Hypothalamus (tissue), 51 donors: Measurements from ENCODE around the gene EP400.

ENCODE experiments used
- DNase-seq, 51 donors: peaks; one replicate each; lab custom pipeline; 2025; lab: John Stamatoyannopoulos, UW

The EP400 gene

DNA sequence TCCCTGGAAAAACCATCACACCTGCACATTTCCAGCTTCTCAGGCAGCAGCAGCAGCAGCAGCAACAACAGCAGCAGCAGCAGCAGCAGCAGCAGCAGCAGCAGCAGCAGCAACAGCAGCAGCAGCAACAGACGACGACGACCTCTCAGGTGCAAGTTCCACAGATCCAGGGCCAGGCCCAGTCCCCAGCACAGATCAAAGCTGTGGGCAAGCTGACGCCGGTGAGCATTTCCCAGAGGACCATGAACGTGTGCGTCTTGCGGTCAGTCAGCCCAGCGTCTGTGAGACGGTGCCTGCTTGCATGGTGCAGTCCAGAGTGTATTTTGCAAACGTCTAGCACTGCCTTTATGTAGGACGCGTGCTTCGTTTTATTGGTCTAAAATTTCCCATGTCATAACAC, 112.7 kb downstream of the EP400 start:
- DNase-seq = no peak

DNA sequence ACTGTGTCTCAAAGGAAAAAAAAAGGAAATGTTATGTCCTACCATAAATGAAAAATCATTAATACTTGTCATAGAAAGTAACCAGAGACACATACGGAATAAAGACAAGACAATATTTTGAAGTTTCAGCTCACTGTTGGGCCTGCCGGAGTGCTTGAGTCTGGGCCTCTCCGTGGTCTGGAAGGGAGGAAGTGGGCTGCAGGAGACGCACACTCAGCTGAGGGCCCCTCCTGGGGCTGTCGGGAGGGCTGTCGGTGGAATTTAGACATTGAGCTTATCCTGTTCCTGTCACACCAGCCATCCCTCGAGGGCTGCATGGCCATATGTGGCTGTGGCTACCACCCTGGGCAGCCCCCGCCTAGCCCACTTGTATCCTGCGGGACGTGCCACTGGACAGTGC, 113.7 kb downstream of the EP400 start:
- DNase-seq = no peak

DNA sequence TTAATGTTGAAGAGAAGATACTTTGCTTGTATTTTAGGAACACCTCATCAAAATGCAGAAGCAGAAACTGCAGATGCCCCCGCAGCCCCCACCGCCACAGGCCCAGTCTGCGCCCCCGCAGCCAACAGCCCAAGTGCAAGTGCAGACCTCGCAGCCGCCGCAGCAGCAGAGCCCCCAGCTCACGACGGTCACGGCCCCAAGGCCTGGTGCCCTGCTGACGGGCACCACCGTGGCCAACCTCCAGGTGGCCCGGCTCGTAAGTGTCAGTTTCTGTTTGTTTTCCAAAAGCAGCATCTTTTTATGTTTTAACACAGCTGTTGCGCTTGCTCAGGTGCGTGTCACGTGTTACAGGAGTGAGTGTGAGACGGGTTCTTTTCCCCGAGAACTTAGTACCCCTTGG, 114.9 kb downstream of the EP400 start:
- no peak for DNase-seq

DNA sequence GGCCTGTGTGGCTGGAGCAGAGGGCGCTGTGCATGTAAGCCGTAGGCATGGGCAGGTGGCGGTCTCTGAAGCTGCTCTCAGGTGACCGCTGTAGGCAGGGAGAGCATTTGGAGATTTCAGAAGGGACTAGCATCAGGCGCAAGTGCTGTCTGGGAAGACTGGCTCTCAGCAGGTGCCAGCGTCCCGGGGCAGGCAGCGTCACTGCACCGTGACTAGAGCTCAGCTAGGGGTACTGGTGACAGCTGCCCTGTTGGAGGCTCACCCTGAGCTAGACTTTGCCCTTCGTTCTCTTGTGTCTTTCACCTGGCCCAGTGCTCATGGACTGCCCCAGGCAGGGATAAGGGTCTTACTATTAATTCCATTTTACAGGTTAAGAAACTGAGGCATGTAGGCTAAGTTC, 115.5 kb downstream of the EP400 start:
- DNase-seq = no peak

DNA sequence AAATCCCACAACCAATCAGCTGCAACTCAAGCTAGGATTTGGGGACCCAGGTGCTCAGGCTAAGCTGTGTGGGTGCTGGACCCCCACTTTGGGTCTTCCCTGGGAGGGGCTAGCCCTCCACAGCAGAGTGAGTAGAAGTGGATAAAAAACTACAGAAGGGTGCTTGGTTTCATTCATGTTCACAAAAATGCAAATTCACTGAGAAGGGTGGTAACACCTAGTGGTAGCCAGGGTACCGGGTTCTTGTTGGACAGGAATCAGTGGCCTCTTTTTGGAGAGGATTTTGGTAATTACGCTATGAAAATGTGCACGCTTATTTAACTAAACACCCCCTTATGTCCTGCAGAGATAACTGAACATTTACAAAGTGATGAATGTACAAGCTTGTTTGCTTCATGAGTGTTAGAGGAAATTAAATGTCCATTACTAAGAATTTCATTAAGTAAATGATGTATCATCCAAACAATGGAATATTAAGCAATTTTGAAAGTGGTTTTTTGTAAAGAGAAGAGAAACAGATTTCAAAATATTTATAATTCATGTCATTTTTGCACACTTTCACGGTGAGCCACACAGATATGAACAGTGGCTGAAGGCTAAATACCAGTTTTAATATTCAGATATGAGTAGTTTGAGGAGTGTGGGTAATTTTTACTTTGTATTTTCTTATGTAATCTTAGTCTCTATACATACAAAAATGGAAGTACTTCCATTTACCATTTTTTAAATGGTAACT, 116.0 kb downstream of the EP400 start:
- no peak for DNase-seq

DNA sequence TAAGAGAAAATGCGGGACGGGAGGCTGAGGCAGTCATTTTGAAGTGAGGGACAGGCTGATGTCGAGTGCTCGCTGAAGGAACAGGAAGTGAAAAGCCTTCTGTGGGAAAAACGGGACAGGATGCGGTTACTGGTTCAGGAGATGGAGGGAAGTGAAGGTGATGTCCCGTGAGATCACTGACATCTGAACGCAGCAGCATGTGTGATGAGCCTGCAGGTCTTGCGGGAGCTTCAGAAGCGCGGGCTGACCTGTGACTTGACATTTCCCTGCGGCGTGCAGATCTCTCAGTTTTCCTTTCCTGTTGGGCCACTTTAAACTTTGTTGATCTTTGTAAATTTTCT, 116.6 kb downstream of the EP400 start:
- no peak for DNase-seq

DNA sequence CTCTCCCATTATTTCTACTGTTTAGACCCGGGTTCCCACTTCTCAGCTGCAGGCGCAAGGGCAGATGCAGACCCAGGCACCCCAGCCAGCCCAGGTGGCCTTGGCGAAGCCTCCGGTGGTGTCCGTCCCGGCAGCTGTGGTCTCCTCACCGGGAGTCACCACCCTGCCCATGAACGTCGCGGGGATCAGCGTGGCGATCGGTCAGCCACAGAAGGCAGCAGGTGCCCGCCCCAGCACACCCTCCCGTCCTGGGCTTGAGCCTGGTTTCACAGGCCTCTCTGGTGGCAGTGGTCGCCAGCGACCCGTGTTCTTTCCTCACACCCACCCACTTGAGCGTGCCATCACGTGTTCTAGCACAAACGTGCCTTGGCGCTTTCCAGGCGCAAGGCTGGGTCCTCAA, 117.0 kb downstream of the EP400 start:
- no peak for DNase-seq

DNA sequence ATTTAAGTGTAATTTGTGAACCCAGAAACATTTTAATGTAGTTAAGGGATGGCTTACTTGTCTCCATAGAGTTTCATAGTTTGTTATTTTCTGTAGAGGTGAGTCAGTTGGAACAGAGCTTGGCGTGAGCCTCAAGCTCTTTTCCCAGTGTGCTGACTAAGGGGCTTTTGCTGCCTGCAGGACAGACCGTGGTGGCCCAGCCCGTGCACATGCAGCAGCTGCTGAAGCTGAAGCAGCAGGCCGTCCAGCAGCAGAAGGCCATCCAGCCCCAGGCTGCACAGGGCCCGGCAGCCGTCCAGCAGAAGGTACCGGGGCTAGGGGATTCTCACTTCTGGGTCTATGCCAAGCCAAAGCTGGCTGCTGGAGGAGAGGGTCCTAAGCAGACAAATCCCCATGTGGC, 117.4 kb downstream of the EP400 start:
- no peak for DNase-seq

DNA sequence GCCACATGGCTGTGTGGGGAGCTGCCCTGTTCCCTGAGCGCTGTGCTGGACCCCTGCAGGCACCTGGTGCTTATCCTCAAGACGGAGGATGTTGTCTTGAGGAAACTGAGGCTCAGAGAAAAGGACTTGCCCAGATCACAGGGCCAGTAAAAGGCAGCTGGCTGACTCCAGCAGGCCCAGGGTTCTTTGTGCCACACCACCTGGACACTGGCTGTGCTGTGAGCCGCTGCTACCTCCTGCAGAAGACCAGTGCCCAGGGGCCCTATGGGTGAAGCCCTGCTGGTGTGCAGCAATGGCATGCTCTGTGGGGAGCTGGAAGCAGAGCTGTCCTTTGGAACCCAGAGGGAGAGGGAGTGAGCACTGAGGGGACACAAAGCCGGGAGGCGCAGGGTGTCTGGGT, 118.5 kb downstream of the EP400 start:
- DNase-seq = no peak

DNA sequence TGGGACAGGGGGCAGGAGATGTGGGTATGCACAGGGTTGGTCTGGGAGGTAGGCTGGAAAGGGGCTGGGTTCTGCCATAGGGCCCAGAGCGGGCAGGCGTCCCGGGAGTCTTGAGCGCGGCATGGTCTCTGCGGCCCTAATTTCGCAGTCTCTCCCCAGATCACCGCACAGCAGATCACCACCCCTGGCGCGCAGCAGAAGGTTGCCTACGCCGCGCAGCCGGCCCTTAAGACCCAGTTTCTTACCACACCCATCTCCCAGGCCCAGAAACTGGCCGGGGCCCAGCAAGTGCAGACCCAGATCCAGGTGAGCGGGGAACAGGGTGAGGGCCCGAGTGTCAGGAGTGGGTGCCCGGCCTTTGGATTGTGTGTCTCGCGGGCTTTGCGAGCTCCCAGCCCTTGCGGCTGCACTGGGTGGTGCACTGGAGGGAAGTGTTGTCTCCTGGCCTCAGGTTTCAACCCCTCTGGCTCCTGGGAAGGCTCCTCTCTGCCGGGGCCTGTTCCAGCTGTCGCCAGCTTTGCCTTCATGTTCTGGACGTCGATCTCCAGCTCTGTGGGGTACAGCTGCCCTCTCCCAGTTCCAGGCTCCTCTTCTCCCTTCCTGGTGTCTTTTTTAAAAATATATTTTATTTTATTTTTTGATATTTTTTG, 119.7 kb downstream of the EP400 start:
- DNase-seq = no peak

DNA sequence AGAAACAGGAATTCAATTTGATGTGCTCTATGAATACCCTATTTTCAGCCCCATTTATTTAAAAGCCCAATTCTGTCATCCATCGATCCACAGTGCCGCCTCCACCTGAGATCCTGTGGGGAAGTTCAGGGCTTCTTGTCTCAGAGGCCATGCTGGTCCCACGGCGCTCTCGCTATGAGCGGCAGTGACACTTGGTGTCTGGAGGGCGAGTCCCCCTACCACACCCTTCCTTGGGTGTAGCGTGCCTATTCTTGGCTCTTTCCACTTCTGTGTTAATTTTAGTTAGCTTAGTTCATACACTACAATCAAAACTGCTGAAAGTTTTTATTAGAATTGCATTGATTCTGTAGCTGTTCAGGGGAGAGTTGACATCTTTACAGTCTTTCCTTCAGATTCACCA, 120.6 kb downstream of the EP400 start:
- DNase-seq = no peak

DNA sequence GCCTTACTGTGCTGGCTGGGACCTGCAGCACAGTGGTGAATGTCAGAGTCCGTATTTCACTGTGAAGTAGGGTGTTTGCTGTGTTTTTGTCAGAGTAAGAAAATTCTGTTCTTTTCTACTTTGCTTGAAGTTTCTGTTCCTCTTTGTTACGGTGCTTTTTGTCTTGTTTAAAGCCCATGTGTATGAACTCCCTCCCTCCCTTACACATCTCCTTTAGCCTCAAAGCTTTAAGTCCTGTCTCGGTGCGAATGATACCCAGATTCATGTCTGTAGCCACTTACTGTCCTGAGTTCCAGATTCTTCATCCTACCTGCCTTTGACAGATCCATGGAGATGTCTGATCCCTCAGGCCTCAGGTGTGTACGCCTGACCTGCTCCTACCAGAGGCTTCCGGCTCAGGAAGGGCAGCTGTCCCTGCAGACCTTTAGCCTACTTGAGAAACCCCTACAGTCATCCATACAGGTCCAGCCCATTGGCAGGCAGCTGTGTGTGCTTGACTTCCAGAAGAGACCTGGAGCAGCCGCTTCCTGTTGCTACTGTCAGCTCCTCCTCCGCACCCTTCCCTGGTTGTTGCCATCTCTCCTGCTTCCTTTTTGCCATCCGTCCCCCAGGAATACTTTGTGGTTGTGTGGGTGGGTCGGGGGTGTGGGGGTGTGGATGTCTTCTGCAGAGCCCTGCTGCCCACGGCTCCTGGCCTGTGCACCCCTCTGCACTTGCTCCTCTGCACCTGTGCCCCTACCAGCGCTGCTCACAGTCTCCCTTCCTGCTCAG, 121.5 kb downstream of the EP400 start:
- DNase-seq = no peak

DNA sequence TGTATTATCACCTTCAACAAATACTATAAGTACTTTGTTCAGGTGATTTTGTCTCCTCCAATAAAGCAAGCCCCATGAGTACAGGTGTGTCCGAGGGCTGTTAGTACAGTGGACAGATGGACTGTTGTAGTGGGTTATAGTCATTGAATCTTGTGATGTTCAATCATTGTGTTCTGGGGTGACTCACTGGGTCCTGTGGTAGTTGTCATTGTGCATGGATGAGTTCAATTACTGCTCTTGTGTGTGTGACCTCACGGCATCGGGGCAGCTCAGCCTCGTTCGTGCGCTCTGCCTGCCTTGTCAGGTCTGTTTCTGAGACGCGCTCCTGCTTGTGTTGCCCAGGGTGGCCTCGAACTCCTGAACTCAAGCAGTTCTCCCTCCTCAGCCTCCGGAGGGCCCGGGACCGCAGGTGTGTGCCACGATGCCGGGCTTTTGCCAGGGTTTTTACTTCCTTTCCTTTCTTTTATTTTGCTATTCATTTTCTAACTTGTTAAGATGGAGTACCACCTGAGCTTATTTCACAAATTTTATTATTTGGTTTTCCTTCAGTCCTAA, 122.2 kb downstream of the EP400 start:
- DNase-seq = no peak

DNA sequence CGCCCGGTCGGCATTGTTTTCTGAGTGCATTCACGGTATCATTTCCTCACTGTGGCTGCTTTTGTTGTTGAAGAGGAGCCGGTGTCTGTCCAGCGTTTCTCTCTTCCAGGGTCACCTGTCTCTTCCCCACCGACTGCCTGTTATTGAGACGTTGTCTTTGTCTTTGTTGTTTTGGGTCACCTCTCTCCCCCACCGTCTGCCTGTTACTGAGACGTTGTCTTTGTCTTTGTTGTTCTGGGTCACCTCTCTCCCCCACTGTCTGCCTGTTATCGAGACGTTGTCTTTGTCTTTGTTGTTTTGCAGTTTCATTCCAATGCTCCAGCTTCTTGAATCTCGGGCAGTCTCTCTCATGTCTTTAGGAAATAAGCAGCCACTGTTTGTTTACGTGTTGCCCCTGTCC, 124.5 kb downstream of the EP400 start:
- no peak for DNase-seq

DNA sequence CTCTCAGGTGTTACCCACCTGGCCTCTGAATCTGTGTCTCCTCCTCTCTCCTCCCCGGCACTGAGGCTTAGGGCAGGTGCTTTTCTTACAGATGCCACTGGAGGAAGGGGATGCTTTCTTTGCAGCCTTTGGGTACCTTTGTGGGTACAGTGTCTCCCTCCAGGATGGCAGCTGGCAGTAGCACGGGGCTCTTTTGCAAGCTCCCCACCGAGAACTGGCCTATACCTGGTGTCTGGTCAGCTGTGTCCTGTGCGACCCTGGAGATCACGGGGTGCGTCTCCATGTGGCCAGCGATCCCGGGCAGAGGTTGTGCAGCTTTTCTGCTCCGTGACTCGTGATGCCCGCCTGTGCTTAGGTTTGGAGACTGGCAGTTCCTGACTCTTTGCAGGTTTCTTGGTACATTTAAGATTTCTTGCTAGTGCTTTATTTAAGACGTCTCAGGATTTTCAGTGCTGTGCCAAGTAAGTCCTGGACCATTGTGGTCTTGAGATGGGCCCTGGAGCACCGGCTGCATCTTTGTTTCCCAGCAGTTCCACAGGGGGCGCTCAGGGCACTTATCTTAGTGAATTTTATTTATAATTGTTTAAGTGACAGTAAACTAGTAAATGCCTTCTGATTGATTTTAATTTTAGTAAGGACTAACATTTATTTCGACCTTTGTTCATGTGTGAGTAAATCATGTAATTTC, 125.4 kb downstream of the EP400 start:
- no peak for DNase-seq

DNA sequence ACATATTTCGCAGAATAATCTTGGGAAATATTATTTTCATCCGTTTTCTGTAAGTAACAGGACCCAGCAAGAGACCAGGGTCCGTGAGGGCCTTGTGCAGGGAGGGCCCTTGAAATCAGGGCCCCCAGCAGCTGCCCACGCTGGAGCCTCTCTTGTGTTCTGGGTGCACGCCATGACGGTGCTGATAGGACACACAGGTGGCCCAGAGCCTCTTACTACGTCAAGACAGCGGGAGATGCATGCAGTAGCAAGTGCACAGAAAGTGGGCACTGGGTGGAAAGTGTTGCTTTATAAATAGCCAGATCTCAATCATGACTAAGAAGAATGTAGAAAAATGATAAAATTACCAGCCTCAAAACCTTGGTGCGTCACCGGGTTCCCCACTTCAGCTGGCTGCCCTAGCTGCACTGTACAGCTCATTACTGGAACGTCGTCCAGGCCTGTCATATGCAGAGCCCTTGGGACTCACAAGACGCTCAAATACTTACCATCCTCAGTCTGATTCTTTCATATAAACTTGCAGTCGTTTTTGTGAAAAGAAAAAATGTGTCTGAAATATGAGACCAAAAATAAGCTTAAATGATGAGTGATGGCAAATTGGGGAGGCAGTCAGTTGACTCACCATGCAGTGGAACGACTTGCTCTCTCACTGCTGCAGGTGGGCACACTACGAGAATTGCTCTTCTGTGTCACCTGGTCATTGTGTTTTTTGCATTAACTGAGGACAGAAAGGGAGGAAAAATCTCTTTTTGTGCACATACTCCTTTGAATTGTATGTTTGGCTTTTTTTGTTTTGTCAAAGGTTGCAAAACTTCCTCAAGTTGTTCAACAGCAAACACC, 126.2 kb downstream of the EP400 start:
- peak in 1 of 51 donors; percentile 58 for DNase-seq

DNA sequence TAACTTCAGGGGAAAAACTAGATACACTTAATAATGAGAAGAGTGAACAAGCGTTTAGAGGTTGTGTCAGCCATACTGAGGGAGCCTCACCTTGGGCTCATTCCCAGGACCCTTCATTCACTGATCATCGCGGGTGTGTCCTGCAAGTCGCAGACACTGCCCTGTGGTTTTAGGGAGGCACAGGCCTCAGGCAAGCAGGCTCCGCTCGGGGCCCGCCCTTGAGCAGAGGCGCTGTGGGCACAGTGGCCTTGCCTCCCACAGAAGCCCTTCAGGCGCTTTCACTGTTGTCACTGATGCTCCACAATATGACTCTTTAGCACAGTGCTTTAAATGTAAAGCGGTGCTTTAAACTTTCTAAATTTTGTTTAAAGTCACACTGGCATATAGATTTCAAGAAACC, 127.0 kb downstream of the EP400 start:
- DNase-seq = no peak

DNA sequence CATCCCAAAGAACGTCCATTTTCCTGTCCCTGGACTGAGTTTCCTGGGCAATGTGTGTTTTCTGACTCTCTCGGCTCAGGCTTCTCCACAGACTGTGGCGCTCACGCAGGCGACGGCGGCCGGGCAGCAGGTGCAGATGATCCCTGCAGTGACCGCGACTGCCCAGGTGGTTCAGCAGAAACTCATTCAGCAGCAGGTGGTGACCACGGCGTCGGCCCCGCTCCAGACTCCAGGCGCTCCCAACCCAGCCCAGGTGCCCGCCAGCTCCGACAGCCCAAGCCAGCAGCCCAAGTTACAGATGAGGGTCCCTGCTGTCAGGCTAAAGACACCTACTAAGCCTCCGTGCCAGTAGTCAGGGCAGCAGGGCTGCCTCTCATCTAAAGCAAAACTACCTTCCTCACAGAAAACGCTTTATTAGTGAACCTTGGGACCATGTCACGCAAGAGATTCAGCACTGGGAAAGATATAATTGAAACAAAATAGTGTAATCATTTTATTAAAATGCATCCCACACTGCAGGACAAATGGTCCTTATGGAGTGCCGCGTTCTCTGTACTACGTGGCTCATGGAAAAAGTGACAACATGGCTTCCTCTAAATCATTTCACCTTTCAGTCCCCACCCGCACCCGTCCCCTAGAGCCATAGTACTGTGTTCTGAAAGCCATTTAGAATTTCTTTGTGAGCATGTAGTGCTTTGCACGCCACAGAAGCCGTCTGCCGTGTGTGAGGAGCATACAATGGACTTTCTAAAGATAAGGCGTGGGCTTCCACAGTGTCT, 127.8 kb downstream of the EP400 start:
- DNase-seq = no peak

DNA sequence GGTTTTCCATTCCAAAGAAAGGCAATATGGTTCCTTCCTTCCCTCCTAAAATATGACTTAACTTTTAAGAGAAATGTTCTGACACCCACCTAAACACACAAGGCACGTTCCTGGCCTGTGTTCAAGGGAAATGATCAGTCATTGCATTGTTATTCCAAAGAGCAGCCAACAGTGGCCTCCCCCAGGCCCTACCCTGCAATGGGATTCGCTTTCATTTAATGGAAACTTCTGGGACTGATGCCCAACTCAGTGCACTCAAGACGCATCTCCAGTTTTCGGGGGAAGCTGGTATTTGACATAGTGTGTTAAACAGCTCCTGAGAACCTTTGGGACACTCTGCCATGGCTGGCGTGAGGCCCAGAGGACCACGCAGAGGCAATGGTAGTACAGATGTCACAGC, 128.4 kb downstream of the EP400 start:
- DNase-seq = peak in 1 of 51 donors; percentile 22
